ENCODE data around the gene S100A7A.

S100A7A gene

DNA sequence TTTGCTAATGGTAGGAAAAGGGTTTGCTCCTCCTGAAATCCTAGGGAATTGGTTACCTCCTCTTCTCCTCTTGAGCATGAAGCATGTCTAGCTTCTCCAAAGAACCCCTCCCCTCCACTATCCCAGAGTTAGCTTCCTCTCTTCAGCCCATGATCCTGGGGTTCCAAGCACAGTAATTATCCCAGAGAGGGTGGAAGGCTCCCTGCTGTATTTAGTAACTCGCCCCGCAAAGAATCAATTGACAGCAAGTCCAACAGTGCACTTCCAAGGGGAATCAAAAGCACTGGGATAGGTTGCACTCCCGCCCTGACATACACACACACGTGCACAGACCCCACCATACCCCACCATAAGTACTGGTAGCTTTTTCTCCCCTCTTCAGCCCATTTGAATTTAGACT lies 28.5 kb upstream of the S100A7A start:
- H3K27me3 ChIP-seq (ENCODE audit: control insufficient read depth, low read length): peaks cover 15% of the 10 kb centered on the region
- H3K9me2 ChIP-seq (replicated peaks; ENCODE audit: control insufficient read depth, low read length): no peaks in the 10 kb centered on the region

DNA sequence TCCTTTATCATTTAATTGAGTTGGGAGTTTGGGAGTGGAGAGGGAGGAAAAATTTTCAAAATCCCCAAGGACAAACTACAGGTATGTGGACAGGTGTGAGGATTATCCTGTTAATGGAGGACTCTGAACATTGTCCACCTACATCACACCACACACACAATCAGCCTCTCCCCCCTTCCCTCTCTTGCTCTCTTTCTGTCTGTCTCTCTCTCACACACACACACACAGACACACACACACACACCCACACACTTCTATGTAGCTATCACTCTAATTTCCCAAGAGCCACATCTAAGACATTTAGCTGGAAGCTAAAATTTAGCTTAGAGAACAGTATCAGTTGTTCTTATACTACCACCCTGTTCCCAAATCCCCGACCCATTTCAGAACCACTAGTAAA lies 26.9 kb upstream of the S100A7A start:
- H3K27me3 ChIP-seq (ENCODE audit: control insufficient read depth, low read length): peaks cover 13% of the 10 kb centered on the region; the same call in 1 of the 2 replicates
- no peak overlapping the region for H3K27ac ChIP-seq (ENCODE audit: low read depth, low read length)
- no peaks in the 10 kb centered on the region for H3K79me2 ChIP-seq (ENCODE audit: control insufficient read depth, low read length)
- H3K4me3 ChIP-seq (ENCODE audit: low read length): no peak overlapping the region
- H3F3A ChIP-seq (ENCODE audit: control insufficient read depth, insufficient read depth): no peaks in the 10 kb centered on the region
- no peak for TF ChIP-seq EZH2phosphoT487 (IDR thresholded peaks at IDR 0.05; ENCODE audit: borderline replicate concordance, low read length)
- TF ChIP-seq, protein P1, sequence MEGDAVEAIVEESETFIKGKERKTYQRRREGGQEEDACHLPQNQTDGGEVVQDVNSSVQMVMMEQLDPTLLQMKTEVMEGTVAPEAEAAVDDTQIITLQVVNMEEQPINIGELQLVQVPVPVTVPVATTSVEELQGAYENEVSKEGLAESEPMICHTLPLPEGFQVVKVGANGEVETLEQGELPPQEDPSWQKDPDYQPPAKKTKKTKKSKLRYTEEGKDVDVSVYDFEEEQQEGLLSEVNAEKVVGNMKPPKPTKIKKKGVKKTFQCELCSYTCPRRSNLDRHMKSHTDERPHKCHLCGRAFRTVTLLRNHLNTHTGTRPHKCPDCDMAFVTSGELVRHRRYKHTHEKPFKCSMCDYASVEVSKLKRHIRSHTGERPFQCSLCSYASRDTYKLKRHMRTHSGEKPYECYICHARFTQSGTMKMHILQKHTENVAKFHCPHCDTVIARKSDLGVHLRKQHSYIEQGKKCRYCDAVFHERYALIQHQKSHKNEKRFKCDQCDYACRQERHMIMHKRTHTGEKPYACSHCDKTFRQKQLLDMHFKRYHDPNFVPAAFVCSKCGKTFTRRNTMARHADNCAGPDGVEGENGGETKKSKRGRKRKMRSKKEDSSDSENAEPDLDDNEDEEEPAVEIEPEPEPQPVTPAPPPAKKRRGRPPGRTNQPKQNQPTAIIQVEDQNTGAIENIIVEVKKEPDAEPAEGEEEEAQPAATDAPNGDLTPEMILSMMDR (IDR thresholded peaks at IDR 0.05; ENCODE audit: low read depth, low read length, poor library complexity, severe bottlenecking): no peak
- H4K20me1 ChIP-seq (ENCODE audit: control insufficient read depth, insufficient read depth, low read depth, low read length): no peaks in the 10 kb centered on the region
- H3K4me1 ChIP-seq (ENCODE audit: control insufficient read depth, low read length): no peaks in the 10 kb centered on the region
- no peaks in the 10 kb centered on the region for H3K9me3 ChIP-seq (ENCODE audit: control insufficient read depth, insufficient read depth, low read length)
- no peak overlapping the region for H3K4me2 ChIP-seq (ENCODE audit: low read length)
- no peaks in the 10 kb centered on the region for H3K36me3 ChIP-seq (ENCODE audit: control insufficient read depth, low read length)
- no peaks in the 10 kb centered on the region for H3K9me2 ChIP-seq (replicated peaks; ENCODE audit: control insufficient read depth, low read length)

More for the DNA sequence above, 28.5 kb upstream of the S100A7A start:
- Histone ChIP-seq H3K79me2 (ENCODE audit: control insufficient read depth, low read length) (no peaks in the 10 kb centered on the region), H3F3A (ENCODE audit: control insufficient read depth, insufficient read depth) (no peaks in the 10 kb centered on the region), H3K4me1 (ENCODE audit: control insufficient read depth, low read length) (no peaks in the 10 kb centered on the region), H3K9me3 (ENCODE audit: control insufficient read depth, insufficient read depth, low read length) (no peaks in the 10 kb centered on the region), H3K4me2 (ENCODE audit: low read length) (no peak overlapping the region), H3K4me3 (ENCODE audit: low read length) (no peak overlapping the region), H4K20me1 (ENCODE audit: control insufficient read depth, insufficient read depth, low read depth, low read length) (no peaks in the 10 kb centered on the region), H3K36me3 (ENCODE audit: control insufficient read depth, low read length) (no peaks in the 10 kb centered on the region), H3K27ac (ENCODE audit: low read depth, low read length) (no peak overlapping the region)
- TF ChIP-seq EZH2phosphoT487 (IDR thresholded peaks at IDR 0.05; ENCODE audit: borderline replicate concordance, low read length): no peak
- TF ChIP-seq, protein P1 (IDR thresholded peaks at IDR 0.05; ENCODE audit: low read depth, low read length, poor library complexity, severe bottlenecking): no peak

DNA sequence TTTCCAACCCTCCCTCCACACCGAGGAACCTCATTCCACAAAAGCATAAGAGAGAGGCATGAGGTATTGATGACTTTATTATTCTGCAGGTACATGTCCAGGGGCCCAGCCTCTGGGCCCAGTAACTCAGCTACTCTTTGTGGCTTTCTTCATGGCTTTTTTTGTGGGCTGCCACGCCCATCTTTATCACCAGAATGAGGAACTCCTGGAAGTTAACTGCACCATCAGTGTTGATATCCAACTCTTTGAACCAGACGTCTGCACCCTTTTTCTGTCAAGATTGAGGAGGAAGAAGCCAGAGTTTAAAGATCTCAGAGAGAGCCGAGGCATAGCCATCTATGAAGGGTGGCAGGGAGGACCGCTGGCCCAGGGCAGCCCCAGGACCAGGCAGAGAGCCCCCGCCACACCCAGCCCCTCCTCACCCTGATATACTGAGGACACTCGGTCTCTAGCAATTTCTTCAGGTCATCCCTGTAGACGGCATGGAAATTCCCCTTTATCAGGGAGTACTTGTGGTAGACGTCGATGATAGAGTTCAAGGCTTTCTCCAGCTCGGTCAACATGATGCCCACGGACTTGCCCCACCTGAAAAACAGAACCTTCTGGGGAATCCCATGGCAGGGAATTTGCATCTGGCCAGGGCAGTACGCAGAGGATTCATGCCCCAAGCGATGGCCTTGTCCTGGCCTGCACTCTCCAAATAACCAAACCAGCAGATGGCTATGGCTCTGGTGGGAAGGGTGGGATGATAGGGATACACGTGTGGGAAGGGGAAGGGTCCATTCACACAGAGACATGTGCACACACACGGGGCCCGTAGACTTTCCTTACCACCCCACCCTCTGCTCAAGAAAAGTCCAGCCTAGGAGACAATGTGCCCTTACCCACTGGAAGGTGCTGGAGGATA lies 26.1 kb upstream of the S100A7A start:
- Histone ChIP-seq H3K4me2 (ENCODE audit: low read length) (no peak overlapping the region), H3K4me3 (ENCODE audit: low read length) (no peak overlapping the region), H3K79me2 (ENCODE audit: control insufficient read depth, low read length) (no peaks in the 10 kb centered on the region), H3F3A (ENCODE audit: control insufficient read depth, insufficient read depth) (no peaks in the 10 kb centered on the region), H3K27me3 (ENCODE audit: control insufficient read depth, low read length) (peaks cover 10% of the 10 kb centered on the region; the same call in 1 of the 2 replicates), H3K36me3 (ENCODE audit: control insufficient read depth, low read length) (no peaks in the 10 kb centered on the region), H3K27ac (ENCODE audit: low read depth, low read length) (no peak overlapping the region), H3K9me2 (replicated peaks; ENCODE audit: control insufficient read depth, low read length) (no peaks in the 10 kb centered on the region), H4K20me1 (ENCODE audit: control insufficient read depth, insufficient read depth, low read depth, low read length) (no peaks in the 10 kb centered on the region), H3K9me3 (ENCODE audit: control insufficient read depth, insufficient read depth, low read length) (no peaks in the 10 kb centered on the region), H3K4me1 (ENCODE audit: control insufficient read depth, low read length) (no peaks in the 10 kb centered on the region)
- TF ChIP-seq EZH2phosphoT487 (IDR thresholded peaks at IDR 0.05; ENCODE audit: borderline replicate concordance, low read length): no peak
- TF ChIP-seq, protein P1 (IDR thresholded peaks at IDR 0.05; ENCODE audit: low read depth, low read length, poor library complexity, severe bottlenecking): no peak
